GM19324 (cell line): ENCODE data around the gene HOXA11.

Source experiments
- ATAC-seq: cut with Tn5 transposase; IDR thresholded peaks from one replicate; pipeline ENCODE4 v1.9.1; 2021; ENCODE audit warnings: mild to moderate bottlenecking, moderate library complexity; ENCODE audit not compliant: unreplicated experiment, low FRiP score

The HOXA11 gene

DNA sequence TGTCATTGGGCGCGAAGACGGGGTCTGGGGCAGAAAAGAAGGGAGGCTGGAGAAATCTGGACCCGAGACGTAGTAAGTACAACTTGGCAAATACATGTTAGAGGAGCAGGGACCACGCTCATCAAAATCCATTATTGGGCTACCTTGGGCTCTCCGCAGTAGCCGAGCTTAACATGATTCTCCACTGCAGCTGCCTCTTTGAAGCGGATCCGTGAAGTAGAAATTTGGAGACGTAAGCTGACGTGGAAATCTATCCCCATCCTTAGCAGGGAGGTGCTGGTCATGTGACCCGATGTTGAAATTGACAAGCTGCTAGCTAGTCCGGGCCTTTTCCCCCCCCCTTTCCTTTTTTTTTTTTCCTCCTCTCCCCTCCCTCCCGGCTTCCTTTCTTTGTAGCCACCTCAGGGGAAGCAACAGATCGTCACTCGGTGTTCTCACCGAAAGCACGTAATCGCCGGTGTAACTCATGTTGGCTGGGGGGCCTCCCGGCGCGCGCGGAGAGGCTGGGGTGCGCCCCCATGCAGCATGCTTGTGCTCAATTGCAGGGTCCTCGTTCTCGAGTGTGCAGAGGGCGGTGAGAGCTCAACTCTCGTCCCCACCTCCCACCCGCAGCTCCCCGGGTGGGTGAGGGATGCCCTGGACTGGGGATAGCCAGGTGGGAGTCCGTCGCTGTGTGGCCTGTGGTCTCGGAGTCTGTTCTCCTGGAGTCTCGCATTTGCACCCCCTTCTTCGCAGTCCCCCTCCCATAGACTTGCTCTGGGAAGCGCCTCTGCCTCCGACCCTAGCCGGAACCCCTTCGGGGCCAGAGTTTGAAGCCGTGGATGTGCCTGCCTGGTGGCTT is at the start of gene HOXA11:
HOXA11 (minus strand) TSS at position 220 of the 841 bp plus-strand sequence; CDS start at position 132, 88 bp downstream.
- no peak for ATAC-seq

DNA sequence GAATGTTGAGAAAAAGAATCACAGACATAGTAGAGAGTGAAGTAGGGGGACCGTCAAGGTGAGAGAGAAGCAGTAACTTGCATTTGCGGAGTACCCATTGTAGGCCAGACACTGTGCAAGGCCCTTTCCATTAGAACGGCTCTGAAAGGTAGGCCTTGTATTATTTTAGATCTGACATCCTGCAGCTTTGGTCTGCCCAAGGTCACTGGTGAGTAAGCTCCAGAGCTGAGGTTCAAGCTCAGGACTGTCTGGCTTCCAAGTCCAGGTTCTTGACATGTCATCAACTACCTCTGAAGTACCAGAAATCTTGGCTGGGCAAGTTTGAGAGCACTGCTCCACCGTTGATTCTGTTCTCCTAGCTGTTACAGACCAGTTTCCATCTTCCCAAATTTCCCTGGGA is 44.4 kb upstream of the HOXA11 start:
- ATAC-seq = no peak

DNA sequence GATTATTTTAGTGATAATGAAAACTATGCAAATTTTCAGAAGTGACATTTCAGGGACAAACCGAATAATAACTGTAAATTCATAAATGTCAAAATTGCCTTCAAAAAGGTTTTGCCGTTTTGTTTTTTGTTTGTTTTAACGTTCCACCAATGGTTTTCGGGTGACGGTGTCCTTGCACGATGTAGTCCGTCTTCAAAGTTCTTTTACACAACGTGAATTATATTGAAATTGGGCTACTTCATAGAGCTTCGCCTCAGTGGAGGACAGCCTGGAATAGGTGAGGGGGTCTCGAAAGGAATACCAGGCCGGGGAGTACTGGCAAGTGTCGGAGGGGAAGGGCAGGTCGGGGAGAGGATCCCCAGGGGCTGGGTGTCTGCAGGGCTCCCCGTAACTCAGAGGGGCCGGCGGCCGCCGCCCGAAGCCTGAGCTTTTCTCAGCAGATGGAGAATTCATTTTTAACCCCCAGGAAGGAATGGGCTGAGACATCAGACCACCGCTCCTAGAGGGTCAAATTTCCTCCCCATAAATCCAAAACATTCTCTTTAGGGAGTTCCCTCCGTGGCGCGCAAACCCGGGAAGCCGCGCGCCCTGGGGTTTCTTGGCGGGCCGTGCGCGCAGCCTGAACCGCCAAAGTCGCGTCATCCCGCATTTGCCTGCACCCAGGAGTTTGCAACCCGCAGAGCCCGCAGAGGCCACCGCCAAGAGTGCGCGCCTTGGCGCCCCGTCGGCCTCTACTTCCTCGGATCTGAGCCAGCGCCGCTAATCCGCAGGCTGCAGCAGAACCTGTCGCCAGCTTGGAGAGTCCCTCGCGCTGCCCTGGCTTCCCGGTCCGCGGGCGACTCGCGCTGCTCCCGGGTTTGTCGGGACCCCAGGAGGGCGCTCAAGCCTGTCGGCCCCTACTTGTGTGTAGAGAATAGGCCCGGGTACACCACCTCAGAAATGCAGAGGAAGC is 40.2 kb upstream of the HOXA11 start:
- ATAC-seq = no peak

DNA sequence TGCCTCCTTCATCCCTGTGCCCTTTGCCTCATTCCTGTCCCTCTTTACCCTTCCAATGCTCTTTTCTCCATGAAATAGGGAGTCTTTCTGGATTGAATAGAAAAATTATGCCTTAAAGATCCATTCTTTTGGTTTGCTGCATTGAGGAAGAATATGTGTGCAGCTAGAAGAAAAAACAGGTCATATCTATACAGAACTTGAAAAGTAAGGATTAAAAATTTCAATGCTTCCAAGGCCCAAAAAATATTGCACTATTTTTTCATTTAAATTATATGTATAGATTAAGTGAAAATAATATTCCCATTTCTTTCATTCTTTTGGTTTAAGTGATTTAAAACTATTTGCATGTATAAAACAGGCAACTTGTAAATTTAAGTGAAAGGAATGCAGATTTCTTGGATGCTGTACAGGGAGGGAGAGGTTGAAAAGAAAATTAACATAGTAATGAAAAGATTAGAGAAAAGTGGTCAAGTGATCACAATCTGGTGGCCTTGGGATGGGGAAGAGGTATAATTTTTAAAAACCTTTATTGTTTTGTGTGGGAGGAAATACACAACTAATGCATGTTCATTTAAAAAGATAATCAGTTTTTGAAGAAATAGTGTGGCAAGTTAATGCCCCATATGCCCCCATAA is 39.0 kb upstream of the HOXA11 start:
- ATAC-seq = no peak

DNA sequence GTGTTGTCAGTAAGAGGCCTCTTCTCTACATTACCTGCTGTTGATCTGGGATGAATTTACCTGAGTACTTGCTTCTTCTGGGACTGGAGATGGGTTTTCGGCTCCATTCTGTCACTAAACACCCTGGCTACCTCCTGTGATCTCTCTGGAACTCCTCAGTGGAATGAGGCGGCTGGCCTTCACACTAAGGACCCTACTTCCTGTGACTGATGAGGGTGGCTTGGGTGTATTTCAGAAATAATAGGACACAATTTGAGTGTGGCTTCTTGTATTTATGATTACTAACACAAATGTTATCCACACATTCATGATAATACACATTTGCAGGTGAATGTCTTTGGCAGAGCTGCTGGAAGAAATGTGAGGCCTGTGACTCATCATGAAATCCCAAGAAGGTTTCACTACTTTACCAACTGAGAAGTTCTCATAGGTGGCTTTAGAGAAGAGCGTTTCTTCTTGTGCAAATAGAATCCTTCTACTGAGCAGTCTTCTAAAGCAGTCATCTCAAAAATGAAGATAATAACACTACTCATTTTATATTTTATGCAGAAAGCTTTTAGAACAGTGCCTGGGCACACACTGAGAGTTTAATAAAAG is 36.3 kb upstream of the HOXA11 start:
- no peak for ATAC-seq

DNA sequence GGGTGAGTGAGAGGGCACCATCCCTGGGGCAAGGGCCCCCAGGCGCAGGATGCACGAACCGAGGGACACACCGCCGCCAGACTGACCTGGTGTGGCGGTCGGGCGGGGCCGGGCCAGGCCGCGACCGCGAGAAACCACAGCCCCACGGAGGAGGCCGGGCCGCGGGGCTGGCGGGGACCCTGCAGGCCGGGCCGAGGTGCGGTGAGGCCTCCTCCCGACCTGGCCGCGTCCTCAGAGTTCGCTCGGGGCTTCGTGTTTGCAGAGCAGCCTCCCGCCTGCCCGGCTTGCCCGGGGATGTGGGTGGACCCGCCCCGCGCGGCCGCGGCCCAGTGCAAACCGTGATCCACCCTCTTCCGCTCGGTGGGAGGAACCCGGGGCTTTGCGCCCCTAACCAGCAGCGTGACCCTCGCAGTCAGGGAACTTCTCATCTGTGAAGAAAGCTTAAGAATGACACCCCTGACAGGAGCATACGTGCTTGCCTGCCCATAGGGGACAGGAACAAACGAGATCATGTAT is 35.5 kb upstream of the HOXA11 start:
- ATAC-seq = no peak

DNA sequence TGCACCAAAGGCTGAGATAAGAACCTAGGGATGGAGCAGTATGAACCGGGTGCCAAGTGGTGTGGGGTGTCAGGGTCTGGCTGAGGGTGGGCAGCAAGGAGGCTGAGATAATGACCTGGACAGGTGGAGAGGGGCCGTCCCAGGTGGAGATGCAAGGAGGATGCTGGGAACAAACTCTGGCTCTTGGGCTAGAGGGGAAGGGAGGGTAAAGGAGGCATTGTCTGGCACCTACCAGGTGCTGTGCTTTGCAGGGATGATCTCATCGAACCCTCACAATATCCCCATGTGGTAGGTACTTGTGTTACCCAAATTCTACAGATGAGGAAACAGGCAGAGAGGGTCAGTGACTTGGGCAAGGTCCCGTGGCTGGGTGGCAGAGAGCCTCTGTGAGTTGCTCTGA is 34.8 kb upstream of the HOXA11 start:
- ATAC-seq = no peak

DNA sequence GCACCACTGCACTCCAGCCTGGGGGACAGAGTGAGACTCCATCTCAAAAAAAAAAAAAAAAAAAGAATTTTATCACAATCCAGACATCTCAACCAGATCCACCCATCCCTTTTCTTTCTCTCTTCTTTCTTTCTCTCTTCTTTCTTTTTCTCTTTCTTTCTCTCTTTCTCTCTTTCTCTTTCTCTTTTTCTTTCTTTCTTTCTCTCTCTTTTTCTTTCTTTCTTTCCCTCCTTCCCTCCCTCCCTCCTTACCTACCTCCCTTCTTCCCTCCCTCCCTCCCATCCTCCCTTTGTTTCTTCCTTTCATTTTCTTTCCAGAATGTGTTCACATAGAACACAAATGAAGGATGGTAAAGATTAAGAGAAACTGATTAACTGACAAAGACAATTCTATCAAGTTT is 32.9 kb upstream of the HOXA11 start:
- ATAC-seq = no peak

DNA sequence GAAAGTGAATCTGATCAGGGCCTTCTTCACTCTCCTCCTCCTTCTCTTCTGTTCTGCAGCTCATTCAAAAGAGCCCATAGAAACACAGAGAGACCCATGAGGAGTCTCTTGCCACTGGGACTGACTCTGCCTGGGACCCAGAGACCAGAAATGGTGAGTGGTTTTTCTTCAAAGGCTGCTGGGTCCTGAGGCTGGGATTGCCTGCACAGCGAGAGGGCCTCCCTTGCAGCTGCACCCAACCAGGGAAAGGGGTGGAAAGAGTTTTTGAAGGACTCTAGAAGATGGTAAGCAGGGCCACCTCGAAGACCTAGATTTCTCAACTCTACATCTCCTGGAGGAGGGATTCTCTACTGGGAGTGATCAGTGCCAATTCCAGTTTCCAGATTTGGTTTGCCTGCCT is 30.3 kb upstream of the HOXA11 start:
- ATAC-seq = no peak

DNA sequence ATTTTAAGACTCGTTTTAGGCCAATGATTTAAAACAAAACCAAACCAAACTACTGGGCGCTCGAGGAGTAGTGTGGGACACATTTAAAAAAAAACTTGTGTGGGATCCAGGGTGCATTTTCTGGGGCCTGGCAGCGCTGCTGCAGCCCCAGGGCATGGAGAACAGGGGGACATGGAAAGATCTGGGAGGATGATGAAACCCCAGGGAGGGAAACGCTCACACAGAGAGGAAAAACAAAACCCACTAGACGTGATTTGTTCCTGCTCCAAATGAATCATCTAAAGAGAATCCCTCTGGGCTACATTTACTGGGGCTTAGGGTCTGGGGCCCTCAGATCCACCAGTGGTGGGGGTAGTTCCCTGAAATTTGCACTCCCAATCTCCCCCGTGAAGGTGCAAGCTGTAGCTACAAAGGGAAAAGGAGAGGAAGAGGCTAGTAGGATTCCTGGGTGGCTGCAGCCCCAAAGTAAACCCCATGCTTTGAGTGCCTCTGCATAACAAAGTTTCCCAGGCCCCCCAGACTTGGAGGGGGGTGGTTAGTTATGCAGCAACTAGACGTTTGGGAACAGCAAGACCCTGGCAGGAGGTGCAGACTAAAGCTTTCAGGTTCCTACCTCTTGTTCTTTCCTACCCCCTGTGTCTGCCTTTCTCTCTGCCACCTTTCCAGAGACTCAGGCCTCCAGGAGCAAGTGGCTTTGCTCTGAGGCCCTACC is 29.4 kb upstream of the HOXA11 start:
- ATAC-seq = no peak

DNA sequence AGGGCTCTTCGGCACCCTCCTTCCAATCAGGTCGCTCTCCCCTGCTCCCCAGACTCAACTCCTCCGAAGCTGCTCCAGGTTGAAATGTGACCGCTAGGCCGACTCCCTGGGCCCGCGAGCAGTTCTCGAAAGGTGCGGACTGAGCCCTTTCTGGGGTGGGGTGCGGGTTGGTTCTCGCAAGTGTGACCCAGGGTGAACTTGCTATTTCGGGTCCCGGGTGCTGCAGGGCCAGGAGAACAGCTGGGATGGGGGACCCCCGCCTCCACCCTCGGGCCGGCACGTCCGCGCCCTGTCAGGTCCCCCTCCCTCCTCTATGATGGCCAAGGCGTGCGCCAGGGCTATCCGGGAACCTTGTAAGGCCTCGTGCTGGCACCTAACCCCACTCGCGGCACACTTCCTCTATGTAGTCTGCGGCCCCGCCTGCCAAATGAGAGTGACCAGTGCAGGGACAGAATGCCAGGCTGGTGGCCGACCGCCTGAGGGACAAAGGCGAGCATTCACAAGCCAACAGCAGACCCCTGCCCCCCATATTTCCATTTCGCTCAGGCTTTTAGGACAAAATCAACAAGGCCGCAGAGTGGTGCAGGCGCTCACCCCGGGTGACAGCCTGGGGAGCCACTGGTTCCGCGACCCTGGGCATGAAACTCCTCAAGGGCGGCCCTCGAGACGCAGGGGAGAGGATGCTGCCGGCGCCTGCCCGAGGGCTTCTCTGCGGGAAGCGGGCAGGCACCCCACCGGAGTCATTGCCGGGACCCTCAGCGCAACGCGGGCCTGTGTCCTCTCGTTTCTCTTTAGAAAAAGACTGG is 28.6 kb upstream of the HOXA11 start:
- no peak for ATAC-seq

DNA sequence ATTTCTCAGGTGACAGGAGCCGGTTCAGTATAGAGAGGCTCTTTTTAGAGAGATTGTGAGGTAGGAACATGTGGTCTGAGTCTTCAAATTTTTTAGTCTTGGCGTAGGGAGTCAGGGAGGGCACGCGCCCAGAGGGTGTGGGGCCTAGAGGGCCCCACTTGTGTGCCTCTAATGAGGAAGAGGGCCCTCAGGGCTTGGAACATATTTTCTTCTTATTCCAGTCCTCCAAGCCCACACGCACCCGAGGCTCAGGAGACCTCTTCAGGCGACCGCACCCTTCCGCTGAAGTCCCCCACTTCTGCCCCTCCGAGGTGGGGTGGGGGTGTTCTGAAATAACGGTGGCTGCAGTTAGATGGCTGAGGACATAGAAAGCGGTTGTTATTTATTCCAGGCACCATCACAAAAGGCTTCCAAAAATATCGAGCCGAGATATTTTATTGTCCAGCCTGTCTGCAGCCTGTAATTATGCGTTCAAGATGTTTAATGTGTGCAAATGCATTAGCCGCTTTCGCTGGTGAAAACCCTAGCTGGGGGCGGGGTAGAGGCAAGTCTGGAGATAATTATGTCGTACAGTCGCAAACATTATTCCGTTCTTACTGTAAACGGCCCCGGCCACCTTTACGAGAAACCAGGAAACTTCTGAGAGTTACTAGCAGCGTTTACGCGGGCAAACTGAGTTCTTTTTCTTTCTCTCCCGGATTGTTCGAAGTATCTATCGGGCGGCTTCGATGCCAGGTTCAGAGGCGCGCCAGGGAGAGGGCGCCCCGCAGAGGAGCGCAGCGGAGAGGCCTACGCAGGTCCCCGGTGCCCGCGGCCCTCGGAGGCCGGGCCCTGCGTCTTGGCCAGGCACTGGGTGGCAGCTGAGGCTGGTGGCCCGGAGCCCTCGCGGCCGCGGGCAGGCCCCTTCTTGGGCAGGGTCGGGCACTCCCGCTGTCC is 27.7 kb upstream of the HOXA11 start:
- no peak for ATAC-seq

DNA sequence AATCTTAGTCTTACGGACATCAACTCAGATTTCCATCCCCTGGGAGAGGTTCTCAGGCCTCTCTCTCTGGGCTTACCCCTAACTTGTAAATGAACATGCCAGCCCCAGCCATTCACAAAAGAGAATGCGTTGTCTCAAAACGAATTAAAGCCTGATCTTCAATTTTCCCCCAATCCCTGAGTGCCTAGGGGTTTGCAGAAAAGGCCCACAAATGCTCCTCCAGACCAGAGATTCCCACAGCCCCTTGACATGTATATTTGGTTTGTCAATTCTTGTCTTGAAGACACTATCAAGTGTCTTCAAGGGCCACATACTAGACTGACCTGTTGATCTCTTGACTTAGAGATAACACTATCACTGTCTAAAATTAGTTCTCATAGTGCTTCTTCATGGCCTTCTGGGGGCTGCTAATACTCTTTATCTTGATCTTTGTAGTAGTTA is 26.8 kb upstream of the HOXA11 start:
- no peak for ATAC-seq

DNA sequence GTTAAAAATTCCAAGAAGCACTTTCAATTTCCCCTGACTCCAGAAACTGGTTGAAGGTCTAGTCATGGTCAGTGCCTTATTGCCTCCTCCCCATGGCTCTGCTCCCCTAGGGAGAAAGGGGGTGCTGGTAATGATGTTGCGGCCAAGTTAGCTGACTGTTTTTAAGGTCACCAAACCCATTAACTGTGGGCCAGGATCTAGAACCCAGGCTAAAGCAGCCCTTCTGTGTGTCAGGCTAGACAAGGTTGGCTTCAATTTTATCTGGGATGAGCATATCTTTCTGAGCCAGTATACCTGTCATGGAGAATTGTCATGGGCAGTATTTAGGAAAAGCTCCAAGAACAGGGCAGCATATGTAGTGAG is 26.0 kb upstream of the HOXA11 start:
- ATAC-seq = no peak

DNA sequence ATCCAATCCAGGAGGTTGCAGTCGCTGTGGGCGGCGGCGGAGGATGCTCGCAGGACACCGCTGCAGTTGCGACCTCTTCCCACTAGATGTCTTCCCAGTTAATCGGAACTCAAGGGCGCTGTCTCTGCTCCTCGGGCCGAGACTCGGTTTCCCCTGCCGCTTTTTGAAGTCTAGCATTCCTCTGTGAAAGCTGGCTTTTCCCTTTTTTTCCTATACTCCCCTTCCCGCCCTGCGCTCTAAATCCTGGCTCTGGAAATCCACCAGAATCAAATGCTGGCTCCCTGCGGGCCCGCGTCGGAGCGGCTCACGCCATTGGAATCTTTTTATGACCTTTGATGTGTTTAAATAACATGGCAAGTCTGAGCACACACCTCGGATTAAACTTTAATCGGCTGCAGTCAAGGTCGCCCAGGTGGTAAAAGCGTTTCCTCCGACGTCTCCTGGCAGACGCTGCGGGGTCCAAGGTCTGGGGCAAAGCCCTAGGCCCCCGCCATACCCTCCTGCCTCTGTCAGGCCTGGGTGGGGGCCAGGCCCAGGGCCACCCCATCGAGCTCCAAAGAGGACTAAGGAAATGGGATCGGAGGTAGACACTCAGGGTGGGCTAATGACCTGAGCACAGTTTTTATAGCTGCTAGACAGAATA is 25.5 kb upstream of the HOXA11 start:
- no peak for ATAC-seq

DNA sequence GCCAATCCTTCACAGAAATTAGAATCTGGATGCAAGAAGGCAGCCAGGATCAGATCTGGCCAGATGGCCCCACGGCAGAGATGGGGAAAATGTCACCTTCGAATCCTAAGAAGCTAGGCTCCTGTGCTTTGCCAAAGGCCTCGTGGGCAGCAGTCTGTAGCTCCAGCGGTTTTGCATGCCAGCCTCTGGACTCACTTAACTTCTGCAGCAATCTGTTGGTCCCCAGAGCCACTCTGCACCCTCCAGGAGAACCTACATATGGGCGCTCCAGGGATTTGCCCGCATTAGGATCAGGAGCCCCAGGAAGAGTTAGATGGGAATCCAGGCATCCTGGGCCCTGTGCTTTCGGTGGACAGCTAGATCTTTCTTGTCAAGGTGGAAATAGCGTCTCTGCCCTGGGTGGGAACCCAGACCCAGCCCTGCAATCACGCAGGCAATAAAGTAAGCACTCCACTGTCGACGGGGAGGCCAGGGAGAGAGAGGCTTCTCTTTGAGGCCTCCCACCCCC is 25.0 kb upstream of the HOXA11 start:
- ATAC-seq = no peak

DNA sequence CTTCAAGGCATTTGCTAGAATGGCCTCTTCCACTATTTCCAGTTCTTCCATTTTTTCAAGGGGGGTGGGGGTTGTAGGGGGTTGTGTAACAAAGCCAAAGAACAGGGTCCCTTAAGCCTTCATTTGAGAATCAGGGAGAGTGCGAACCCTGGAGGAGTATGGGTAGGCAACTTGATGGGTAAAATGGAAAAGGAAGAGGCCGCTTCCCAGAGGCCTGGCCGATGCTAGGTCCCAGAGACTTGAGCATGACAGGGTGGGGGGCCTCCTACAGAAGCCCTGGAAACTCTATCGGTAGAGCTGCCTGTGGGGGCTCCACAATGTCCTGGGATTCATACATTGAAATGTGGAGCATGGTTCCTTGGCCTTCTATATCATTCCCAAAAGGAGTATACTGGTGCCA is 24.0 kb upstream of the HOXA11 start:
- no peak for ATAC-seq
